Neural cell (in vitro differentiated cells): ENCODE data around the gene DCAF7. TPM values are rescaled to one million over a fixed set of nuclear protein-coding genes. Genes with fewer than 3 reads are reported as not detected.

Source experiments
- H2AFZ ChIP-seq: fragments of 200-600, 300-800 bp; sonication (generic), shearing (Covaris generic); 2 replicates; pipeline ENCODE4 v1.6.0; 2014; ENCODE audit warnings: low read depth, mild to moderate bottlenecking, antibody characterized with exemption, low read length, moderate library complexity
- H3F3A ChIP-seq: fragments of 200-600 bp; shearing (Covaris generic); 2 replicates; pipeline ENCODE4 v1.6.1; 2016; ENCODE audit warnings: mild to moderate bottlenecking, moderate library complexity, mixed read lengths, antibody characterized with exemption, low read length; ENCODE audit not compliant: insufficient read depth, poor library complexity, severe bottlenecking
- H3K27ac ChIP-seq: fragments of 200-600, 300-800 bp; sonication (generic), shearing (Covaris generic); 2 replicates; pipeline ENCODE4 v1.5.1; 2014; ENCODE audit warnings: mild to moderate bottlenecking, low read length, moderate library complexity
- H3K27me3 ChIP-seq: fragments of 300-800, 200-600 bp; sonication (generic), shearing (Covaris generic); 2 replicates; pipeline ENCODE4 v1.6.0; 2014; ENCODE audit warnings: mild to moderate bottlenecking, low read depth, low read length, moderate library complexity; ENCODE audit not compliant: insufficient read depth
- H3K36me3 ChIP-seq: fragments of 300-800, 200-600 bp; sonication (generic), shearing (Covaris generic); 2 replicates; pipeline ENCODE4 v1.5.1; 2014; ENCODE audit warnings: mild to moderate bottlenecking, antibody characterized with exemption, low read length, moderate library complexity; ENCODE audit not compliant: insufficient read depth
- H3K4me2 ChIP-seq: fragments of 300-800, 200-600 bp; sonication (generic), shearing (Covaris generic); 2 replicates; pipeline ENCODE4 v1.6.0; 2014; ENCODE audit warnings: mild to moderate bottlenecking, low read length
- H3K4me3 ChIP-seq: fragments of 300-800, 200-600 bp; sonication (generic), shearing (Covaris generic); 2 replicates; pipeline ENCODE4 v1.5.1; 2014; ENCODE audit warnings: mild to moderate bottlenecking, low read length, moderate library complexity
- H3K79me2 ChIP-seq: fragments of 200-600 bp; shearing (Covaris generic); replicated peaks from 2 replicates; pipeline ENCODE4 v1.6.0; 2014; ENCODE audit warnings: mild to moderate bottlenecking, low read length, moderate library complexity; ENCODE audit not compliant: insufficient read depth
- H3K9ac ChIP-seq: fragments of 300-800, 200-600 bp; sonication (generic), shearing (Covaris generic); 2 replicates; pipeline ENCODE4 v1.6.1; 2016; ENCODE audit warnings: mild to moderate bottlenecking, low read length, mixed read lengths
- H3K9me2 ChIP-seq: fragments of 200-600 bp; shearing (Covaris generic); 2 replicates; pipeline ENCODE4 v1.6.1; 2016; ENCODE audit warnings: mild to moderate bottlenecking, low read length, mixed read lengths; ENCODE audit not compliant: insufficient read depth
- H3K9me3 ChIP-seq: fragments of 200-600, 300-800 bp; sonication (generic), shearing (Covaris generic); 2 replicates; pipeline ENCODE4 v1.6.1; 2016; ENCODE audit warnings: mild to moderate bottlenecking, mixed run types, low read length, moderate library complexity, mixed read lengths
- H4K20me1 ChIP-seq: fragments of 200-600 bp; shearing (Covaris generic); 2 replicates; pipeline ENCODE4 v1.6.1; 2016; ENCODE audit warnings: mild to moderate bottlenecking, mixed run types; ENCODE audit not compliant: insufficient read depth
- EP300 ChIP-seq: fragments of 450-650 bp; conservative IDR thresholded peaks from 2 replicates; pipeline ENCODE4 v1.6.1; 2014; ENCODE audit warnings: antibody characterized with exemption, mild to moderate bottlenecking, moderate library complexity; ENCODE audit not compliant: poor library complexity, severe bottlenecking
- EZH2 ChIP-seq: fragments of 200-600, 300-800 bp; shearing (Covaris generic), sonication (generic); IDR thresholded peaks from 2 replicates; pipeline ENCODE4 v1.6.1; 2014; ENCODE audit warnings: antibody characterized with exemption, low read length, borderline replicate concordance, mild to moderate bottlenecking; ENCODE audit not compliant: insufficient read depth, poor library complexity, severe bottlenecking
- MXI1 ChIP-seq: fragments of 450-650 bp; conservative IDR thresholded peaks from 2 replicates; pipeline ENCODE4 v1.6.1; 2014; ENCODE audit warnings: antibody characterized with exemption, mild to moderate bottlenecking; ENCODE audit not compliant: poor library complexity, severe bottlenecking
- POLR2AphosphoS5 ChIP-seq: IDR thresholded peaks from 2 replicates; pipeline ENCODE4 v1.6.1; 2012
- RAD21 ChIP-seq: fragments of 450-650 bp; conservative IDR thresholded peaks from 2 replicates; pipeline ENCODE4 v1.6.1; 2014; ENCODE audit warnings: antibody characterized with exemption, mild to moderate bottlenecking, moderate library complexity
- SMC3 ChIP-seq: fragments of 450-650 bp; conservative IDR thresholded peaks from 2 replicates; pipeline ENCODE4 v1.6.1; 2014; ENCODE audit warnings: antibody characterized with exemption, mild to moderate bottlenecking, moderate library complexity; ENCODE audit not compliant: poor library complexity
- TAF1 ChIP-seq: IDR thresholded peaks from 2 replicates; pipeline ENCODE4 v1.6.1; 2012; ENCODE audit warnings: low read depth
- polyA plus RNA-seq: library from polyadenylated mRNA; depleted of rRNA; stranded (reverse); fragments of >200 nt; gene quantifications from 2 replicates; pipeline ENCODE4 v1.2.3, GENCODE V29; 2014
- TF ChIP-seq, protein P1 (sequence below): IDR thresholded peaks from 2 replicates; pipeline ENCODE4 v1.6.1; 2012; ENCODE audit warnings: borderline replicate concordance
- TF ChIP-seq, protein P2 (sequence below): fragments of 450-650 bp; IDR thresholded peaks from 2 replicates; pipeline ENCODE4 v1.5.1; 2014; ENCODE audit warnings: antibody characterized with exemption, mild to moderate bottlenecking, moderate library complexity; ENCODE audit not compliant: poor library complexity, severe bottlenecking

The DCAF7 gene
- polyA plus RNA-seq, 1 donor from 2014 or later, result 35.3 TPM

DNA sequence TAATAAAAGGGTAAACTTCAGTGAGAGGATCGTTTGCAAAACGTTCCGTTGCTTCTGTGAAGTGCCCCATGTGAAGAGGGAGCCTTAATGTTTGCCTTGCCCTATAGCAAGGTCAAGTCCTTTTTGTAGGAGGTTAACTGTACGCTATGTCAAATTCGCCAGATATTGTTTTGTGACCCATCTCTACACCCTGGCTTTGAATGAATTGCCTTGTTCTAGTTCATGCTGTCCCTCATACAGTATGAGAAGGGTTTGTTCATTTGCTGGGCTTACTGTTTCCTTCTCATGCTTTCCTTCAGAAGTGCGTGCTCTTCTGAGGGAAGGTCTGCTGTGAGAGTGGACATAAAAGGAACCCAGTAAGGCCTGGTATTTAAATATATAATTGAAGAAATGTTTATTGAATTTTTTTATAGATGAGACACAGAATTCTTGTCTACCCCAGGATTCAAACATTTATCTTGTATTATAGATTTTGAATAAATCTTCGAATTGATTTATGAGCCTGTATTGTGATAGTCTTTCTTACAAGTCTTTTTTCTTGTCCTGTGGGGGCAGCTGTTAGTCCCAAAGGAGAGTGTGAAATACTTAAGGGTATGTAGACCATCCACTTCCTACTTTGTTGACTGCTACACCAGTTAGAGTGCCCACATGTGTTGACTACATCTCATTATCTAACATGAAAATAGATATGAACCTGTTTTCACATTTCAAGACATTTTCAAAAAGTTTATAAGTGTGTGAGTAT is 73.7 kb downstream of the DCAF7 start:
- H3K9me2 ChIP-seq, result no peaks in the 10 kb centered on the region
- peaks cover 6% of the 10 kb centered on the region for H3F3A ChIP-seq
- H4K20me1 ChIP-seq, result no peaks in the 10 kb centered on the region
- H3K9me3 ChIP-seq, result no peaks in the 10 kb centered on the region
- no peaks in the 10 kb centered on the region for H3K27me3 ChIP-seq
- no peak for TF ChIP-seq SMC3
- TF ChIP-seq EZH2, result no peak
- no peak for TF ChIP-seq RAD21
- no peak for TF ChIP-seq POLR2AphosphoS5
- TF ChIP-seq MXI1, result no peak
- TF ChIP-seq, protein P1, sequence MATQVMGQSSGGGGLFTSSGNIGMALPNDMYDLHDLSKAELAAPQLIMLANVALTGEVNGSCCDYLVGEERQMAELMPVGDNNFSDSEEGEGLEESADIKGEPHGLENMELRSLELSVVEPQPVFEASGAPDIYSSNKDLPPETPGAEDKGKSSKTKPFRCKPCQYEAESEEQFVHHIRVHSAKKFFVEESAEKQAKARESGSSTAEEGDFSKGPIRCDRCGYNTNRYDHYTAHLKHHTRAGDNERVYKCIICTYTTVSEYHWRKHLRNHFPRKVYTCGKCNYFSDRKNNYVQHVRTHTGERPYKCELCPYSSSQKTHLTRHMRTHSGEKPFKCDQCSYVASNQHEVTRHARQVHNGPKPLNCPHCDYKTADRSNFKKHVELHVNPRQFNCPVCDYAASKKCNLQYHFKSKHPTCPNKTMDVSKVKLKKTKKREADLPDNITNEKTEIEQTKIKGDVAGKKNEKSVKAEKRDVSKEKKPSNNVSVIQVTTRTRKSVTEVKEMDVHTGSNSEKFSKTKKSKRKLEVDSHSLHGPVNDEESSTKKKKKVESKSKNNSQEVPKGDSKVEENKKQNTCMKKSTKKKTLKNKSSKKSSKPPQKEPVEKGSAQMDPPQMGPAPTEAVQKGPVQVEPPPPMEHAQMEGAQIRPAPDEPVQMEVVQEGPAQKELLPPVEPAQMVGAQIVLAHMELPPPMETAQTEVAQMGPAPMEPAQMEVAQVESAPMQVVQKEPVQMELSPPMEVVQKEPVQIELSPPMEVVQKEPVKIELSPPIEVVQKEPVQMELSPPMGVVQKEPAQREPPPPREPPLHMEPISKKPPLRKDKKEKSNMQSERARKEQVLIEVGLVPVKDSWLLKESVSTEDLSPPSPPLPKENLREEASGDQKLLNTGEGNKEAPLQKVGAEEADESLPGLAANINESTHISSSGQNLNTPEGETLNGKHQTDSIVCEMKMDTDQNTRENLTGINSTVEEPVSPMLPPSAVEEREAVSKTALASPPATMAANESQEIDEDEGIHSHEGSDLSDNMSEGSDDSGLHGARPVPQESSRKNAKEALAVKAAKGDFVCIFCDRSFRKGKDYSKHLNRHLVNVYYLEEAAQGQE, result no peak
- TF ChIP-seq EP300, result no peak
- TF ChIP-seq, protein P2, sequence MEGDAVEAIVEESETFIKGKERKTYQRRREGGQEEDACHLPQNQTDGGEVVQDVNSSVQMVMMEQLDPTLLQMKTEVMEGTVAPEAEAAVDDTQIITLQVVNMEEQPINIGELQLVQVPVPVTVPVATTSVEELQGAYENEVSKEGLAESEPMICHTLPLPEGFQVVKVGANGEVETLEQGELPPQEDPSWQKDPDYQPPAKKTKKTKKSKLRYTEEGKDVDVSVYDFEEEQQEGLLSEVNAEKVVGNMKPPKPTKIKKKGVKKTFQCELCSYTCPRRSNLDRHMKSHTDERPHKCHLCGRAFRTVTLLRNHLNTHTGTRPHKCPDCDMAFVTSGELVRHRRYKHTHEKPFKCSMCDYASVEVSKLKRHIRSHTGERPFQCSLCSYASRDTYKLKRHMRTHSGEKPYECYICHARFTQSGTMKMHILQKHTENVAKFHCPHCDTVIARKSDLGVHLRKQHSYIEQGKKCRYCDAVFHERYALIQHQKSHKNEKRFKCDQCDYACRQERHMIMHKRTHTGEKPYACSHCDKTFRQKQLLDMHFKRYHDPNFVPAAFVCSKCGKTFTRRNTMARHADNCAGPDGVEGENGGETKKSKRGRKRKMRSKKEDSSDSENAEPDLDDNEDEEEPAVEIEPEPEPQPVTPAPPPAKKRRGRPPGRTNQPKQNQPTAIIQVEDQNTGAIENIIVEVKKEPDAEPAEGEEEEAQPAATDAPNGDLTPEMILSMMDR, result no peak
- TF ChIP-seq TAF1, result no peak
- H3K79me2 ChIP-seq, result peaks cover 46% of the 10 kb centered on the region
- H3K36me3 ChIP-seq, result no peaks in the 10 kb centered on the region
- H3K4me2 ChIP-seq, result peak overlapping the region; percentile 66
- peak overlapping the region; percentile 75 for H3K9ac ChIP-seq
- H3K27ac ChIP-seq, result no peak overlapping the region
- H3K4me3 ChIP-seq, result peak overlapping the region; percentile 81
- H2AFZ ChIP-seq, result no peak overlapping the region

DNA sequence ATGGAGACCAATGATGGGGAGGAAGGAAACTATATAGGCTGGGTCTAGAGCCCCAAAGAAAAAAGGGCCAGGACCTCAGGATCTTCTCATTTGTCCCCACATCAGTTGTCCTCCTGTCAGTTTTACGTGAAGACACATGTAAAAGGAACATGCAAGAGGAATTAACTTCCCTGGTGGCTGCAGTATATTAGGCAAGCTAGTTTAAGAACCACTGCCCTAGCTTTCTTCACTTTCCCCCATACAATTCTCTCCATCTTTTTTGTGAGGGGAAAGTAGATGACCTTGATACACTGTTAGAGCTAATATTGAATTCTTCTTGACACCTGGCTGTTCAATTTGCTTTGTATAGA is 74.2 kb downstream of the DCAF7 start:
- peaks cover 47% of the 10 kb centered on the region for H3K79me2 ChIP-seq
- H4K20me1 ChIP-seq, result no peaks in the 10 kb centered on the region
- no peaks in the 10 kb centered on the region for H3K27me3 ChIP-seq
- H3K9ac ChIP-seq, result no peak overlapping the region
- peaks cover 6% of the 10 kb centered on the region for H3F3A ChIP-seq
- no peaks in the 10 kb centered on the region for H3K9me3 ChIP-seq
- no peaks in the 10 kb centered on the region for H3K9me2 ChIP-seq
- H3K4me3 ChIP-seq, result peak overlapping the region; percentile 81
- H3K36me3 ChIP-seq, result no peaks in the 10 kb centered on the region
- TF ChIP-seq, protein P2, result no peak
- TF ChIP-seq, protein P1, result no peak
- no peak for TF ChIP-seq SMC3
- peak overlapping the region; percentile 66 for H3K4me2 ChIP-seq
- no peak overlapping the region for H3K27ac ChIP-seq
- H2AFZ ChIP-seq, result no peak overlapping the region
